ENCODE results near the gene C15orf39.
A peak's percentile ranks its signal among the peaks of the same experiment; 100 is the strongest.
"Not testable (repeated sequence)": the region's sequence is repeated elsewhere in the genome, so short reads cannot be mapped to it uniquely, and the experiment has no call there.

C15orf39 gene

GRCh38 chr15:75232826-75233503 lies 31.3 kb downstream of the C15orf39 start:
- no peak for DNase-seq

- DNase-seq, result no peak
Measured at GRCh38 chr15:75233504-75234190, 32.0 kb downstream of the C15orf39 start.

- DNase-seq, result no peak
Measured at GRCh38 chr15:75234191-75234810, 32.6 kb downstream of the C15orf39 start.

- DNase-seq, result no peak
Measured at GRCh38 chr15:75235051-75235673, 33.5 kb downstream of the C15orf39 start.

GRCh38 chr15:75235760-75236729 lies 34.4 kb downstream of the C15orf39 start:
- DNase-seq, result no peak

- no peak for DNase-seq
Measured at GRCh38 chr15:75237316-75237982, 35.8 kb downstream of the C15orf39 start.

GRCh38 chr15:75238150-75238549 lies 36.5 kb downstream of the C15orf39 start:
- no peak for DNase-seq

- not testable (repeated sequence) for DNase-seq
Measured at GRCh38 chr15:75245741-75246140, 44.1 kb downstream of the C15orf39 start.

DNA sequence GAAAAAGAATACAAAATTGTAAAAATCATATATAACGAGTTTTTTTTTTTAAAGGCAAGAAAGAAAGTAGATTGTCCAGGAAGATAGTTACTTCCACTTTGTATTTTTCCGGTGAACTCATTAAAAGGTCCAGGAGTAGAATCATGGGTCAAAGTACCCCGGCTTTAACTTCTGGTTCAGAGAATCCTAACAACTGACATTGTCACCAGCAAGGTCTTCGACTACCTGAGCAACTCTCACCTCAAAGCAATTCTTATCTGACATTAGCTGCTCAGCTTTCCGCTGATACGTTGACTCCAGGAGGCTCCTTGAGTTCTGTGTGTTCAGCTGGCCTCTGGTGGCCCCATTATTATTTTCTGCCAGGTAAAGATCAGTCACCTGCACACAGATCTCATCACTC lies 47.3 kb downstream of the C15orf39 start:
- DNase-seq, result not testable (repeated sequence)

DNA sequence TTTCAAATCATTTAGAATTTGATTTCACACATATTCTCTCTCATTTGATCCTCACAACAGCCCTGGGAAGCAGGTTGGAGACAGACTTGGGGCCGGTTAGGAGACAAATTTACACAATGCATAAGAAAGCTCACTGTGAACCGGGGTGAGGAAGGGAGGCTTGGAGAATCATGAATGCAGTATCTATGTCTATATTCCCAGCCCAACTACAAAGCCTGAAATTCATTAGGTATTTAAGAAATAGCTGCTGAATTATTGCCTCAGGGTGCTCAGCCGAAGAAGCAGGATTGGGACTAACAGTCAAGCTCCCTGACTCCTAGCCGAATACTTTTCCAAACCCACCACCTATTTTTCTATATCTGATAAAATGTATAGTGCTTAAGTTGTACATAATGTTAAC lies 48.0 kb downstream of the C15orf39 start:
- DNase-seq, result no peak

GRCh38 chr15:75251343-75251742 lies 49.7 kb downstream of the C15orf39 start:
- DNase-seq, result not testable (repeated sequence)

GRCh38 chr15:75252285-75252684 lies 50.6 kb downstream of the C15orf39 start:
- DNase-seq, result peak; percentile 3

- DNase-seq, result not testable (repeated sequence)
Measured at GRCh38 chr15:75258034-75258433, 56.4 kb downstream of the C15orf39 start, which contains the start of gene GOLGA6C. Gene GOLGA6C, plus strand, starts transcription at chr15:75258334. Its CDS starts 265 bp downstream, at chr15:75258599.

- not testable (repeated sequence) for DNase-seq
Measured at GRCh38 chr15:75258620-75259343, 57.1 kb downstream of the C15orf39 start.

GRCh38 chr15:75259873-75260272 lies 58.2 kb downstream of the C15orf39 start:
- DNase-seq, result not testable (repeated sequence)
